T-helper 2 cell treated with Interferon-gamma antibody and Interleukin-4, amounts not matched to agents 5 μg/mL and 100 μg/mL, for 36 hours (primary cell): ENCODE results near the gene FGGY.

Source experiments
- DNase-seq: peaks from one replicate; pipeline ENCODE4 v3.0.0; 2021; ENCODE audit warnings: low spot score
- H3K27ac Mint-ChIP-seq: one replicate; pipeline ENCODE4 v1.8.0; 2021; ENCODE audit warnings: mild to moderate bottlenecking, mixed read lengths
- H3K27me3 Mint-ChIP-seq: one replicate; pipeline ENCODE4 v1.8.0; 2021; ENCODE audit warnings: low read depth, mixed read lengths
- H3K36me3 Mint-ChIP-seq: one replicate; pipeline ENCODE4 v1.8.0; 2021; ENCODE audit warnings: low read depth, mixed read lengths
- H3K4me1 Mint-ChIP-seq: one replicate; pipeline ENCODE4 v1.8.0; 2021; ENCODE audit warnings: low read depth, mixed read lengths
- H3K4me3 Mint-ChIP-seq: one replicate; pipeline ENCODE4 v1.8.0; 2022; ENCODE audit warnings: mild to moderate bottlenecking, moderate library complexity, mixed read lengths
- H3K9me3 Mint-ChIP-seq: one replicate; pipeline ENCODE4 v1.8.0; 2021; ENCODE audit warnings: mixed read lengths

Gene FGGY

DNA sequence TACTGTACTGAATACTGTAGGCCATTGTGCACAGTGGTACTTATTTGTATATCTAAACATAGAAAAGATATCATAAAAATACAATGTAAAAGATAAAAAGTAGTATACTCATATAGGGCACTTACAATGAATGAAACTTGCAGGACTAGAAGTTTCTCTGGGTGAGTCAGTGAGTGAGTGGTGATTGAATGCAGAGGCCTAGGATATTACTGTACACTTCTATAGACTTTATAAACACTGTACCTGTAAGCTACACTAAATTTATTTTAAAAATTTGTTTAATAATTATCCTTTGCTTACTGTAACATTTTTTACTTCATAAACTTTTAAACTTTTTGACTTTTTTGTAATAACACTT is 82.5 kb downstream of the FGGY start:
- no peak for DNase-seq
- Mint-ChIP-seq H3K4me1 (peaks cover 4% of the 10 kb centered on the region), H3K27me3 (no peaks in the 10 kb centered on the region), H3K36me3 (peaks cover 19% of the 10 kb centered on the region), H3K27ac (no peak overlapping the region), H3K4me3 (no peak overlapping the region), H3K9me3 (peaks cover 10% of the 10 kb centered on the region)

DNA sequence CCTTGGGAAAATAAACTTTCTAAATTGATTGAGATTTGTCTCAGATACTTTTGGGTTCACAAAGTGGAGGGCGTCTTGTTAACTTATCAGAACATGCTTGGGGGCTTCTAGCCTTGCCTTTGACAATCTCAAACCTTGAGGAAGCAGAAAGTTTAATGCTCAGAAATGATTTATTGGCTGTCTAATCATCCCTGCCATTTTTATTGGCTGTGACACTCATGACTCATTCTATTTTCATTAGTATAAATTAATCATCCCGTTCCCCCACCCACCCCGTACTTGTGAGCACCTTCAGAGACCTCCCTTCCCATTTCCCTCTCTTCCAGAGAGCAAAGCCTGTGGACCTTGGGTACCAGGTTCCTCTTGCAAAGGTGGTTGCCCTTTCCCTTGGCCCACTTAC is 87.1 kb downstream of the FGGY start:
- no peak for DNase-seq
- Mint-ChIP-seq H3K4me1 (peaks cover 5% of the 10 kb centered on the region), H3K27ac (no peak overlapping the region), H3K36me3 (peaks cover 8% of the 10 kb centered on the region), H3K9me3 (no peaks in the 10 kb centered on the region), H3K27me3 (no peaks in the 10 kb centered on the region), H3K4me3 (no peak overlapping the region)

GRCh38 chr1:59384443-59384842 is 87.5 kb downstream of the FGGY start:
- Mint-ChIP-seq H3K27ac (no peak overlapping the region), H3K4me3 (no peak overlapping the region), H3K36me3 (peaks cover 8% of the 10 kb centered on the region), H3K9me3 (no peaks in the 10 kb centered on the region), H3K4me1 (peaks cover 5% of the 10 kb centered on the region), H3K27me3 (no peaks in the 10 kb centered on the region)
- DNase-seq = no peak

- Mint-ChIP-seq H3K9me3 (peaks cover 6% of the 10 kb centered on the region), H3K27ac (no peak overlapping the region), H3K27me3 (no peaks in the 10 kb centered on the region), H3K4me3 (no peak overlapping the region), H3K36me3 (peaks cover 5% of the 10 kb centered on the region), H3K4me1 (peaks cover 17% of the 10 kb centered on the region)
- DNase-seq = no peak
These were observed 91.3 kb downstream of the FGGY start for GRCh38 chr1:59388191-59388590.

- no peak overlapping the region for H3K4me3 Mint-ChIP-seq
- no peaks in the 10 kb centered on the region for H3K27me3 Mint-ChIP-seq
- no peak overlapping the region for H3K27ac Mint-ChIP-seq
- DNase-seq = no peak
- peaks cover 17% of the 10 kb centered on the region for H3K4me1 Mint-ChIP-seq
- H3K36me3 Mint-ChIP-seq = peaks cover 5% of the 10 kb centered on the region
- H3K9me3 Mint-ChIP-seq = peaks cover 6% of the 10 kb centered on the region
These were observed 93.0 kb downstream of the FGGY start for GRCh38 chr1:59389847-59390246.

DNA sequence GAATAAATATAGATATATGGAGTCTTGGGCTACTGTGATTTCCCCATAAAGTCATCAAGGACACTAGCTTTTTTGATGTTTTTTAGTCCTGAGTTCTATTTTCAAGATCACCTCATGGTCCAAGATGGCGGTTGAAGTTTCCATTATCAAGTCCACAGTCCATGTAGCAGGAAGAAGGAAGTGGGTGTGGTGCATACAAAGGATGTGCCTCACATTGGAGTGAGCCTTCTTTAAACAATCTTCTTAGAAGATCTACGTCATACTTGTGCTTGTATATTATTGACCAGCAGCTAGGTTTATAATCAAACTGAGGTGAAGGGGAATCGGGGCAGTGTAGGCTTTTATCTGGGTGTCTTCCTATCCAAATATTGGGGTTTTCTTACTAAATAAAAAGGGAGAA is 93.4 kb downstream of the FGGY start:
- Mint-ChIP-seq H3K36me3 (peaks cover 5% of the 10 kb centered on the region), H3K4me1 (peaks cover 20% of the 10 kb centered on the region), H3K9me3 (peaks cover 6% of the 10 kb centered on the region), H3K27me3 (no peaks in the 10 kb centered on the region), H3K4me3 (no peak overlapping the region), H3K27ac (no peak overlapping the region)
- DNase-seq = no peak

- peaks cover 23% of the 10 kb centered on the region for H3K4me1 Mint-ChIP-seq
- no peak for DNase-seq
- H3K27ac Mint-ChIP-seq = no peak overlapping the region
- H3K9me3 Mint-ChIP-seq = peaks cover 6% of the 10 kb centered on the region
- H3K27me3 Mint-ChIP-seq = no peaks in the 10 kb centered on the region
- peaks cover 5% of the 10 kb centered on the region for H3K36me3 Mint-ChIP-seq
- H3K4me3 Mint-ChIP-seq = no peak overlapping the region
These were observed 94.6 kb downstream of the FGGY start for GRCh38 chr1:59391212-59392179.

DNA sequence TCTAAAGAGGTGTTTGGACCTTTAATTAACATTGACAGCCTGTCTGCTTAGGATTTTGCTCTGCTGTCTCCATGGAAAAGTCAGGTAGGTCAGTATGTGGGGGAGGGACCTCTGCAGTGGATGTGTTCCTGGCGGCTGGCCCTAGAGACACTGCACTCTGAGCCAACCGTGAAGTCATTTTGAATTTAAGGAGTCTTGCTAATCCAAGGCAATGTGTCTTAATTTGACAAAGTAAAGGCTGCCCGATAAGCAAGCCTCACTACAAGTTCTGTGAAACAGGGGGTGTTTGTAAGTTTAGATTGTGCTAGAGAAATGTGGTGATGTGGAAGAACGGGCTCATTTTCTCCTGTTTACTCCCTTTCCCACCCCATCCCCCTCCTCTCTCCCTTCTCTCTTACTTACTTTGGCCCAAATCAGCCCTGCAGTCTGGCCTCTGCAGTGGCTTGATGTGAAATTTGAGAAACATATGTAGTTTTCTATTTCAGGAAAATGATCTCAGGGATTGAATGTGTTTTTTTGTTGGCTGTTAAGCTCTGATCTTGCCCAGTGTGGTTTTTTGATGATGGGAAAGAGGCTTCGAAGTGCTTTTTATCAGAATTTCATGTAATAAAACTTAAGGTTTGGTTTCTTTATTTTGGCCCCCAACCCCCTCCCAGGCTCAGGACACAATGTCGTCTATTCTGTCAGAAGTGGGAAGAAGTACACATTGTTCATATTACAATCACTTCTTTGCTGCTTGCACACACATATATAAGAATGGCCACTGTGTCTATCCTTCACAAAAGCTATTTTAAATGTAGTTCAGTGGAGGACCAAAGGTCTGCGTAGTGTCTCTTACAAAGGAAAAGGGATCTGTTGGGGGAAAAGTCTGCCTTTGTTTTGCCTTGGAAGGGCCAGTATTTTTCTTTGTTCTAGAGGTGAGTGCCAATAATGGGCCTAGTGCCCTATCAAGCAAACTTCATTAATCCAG is 96.6 kb downstream of the FGGY start:
- peaks cover 5% of the 10 kb centered on the region for H3K36me3 Mint-ChIP-seq
- H3K4me1 Mint-ChIP-seq = peaks cover 29% of the 10 kb centered on the region
- H3K9me3 Mint-ChIP-seq = peaks cover 6% of the 10 kb centered on the region
- H3K4me3 Mint-ChIP-seq = no peak overlapping the region
- H3K27ac Mint-ChIP-seq = no peak overlapping the region
- no peak for DNase-seq
- no peaks in the 10 kb centered on the region for H3K27me3 Mint-ChIP-seq

GRCh38 chr1:59394706-59395425 is 98.0 kb downstream of the FGGY start:
- peaks cover 5% of the 10 kb centered on the region for H3K36me3 Mint-ChIP-seq
- H3K4me3 Mint-ChIP-seq = no peak overlapping the region
- H3K27ac Mint-ChIP-seq = no peak overlapping the region
- no peaks in the 10 kb centered on the region for H3K27me3 Mint-ChIP-seq
- peaks cover 6% of the 10 kb centered on the region for H3K9me3 Mint-ChIP-seq
- DNase-seq = no peak
- peaks cover 30% of the 10 kb centered on the region for H3K4me1 Mint-ChIP-seq

DNA sequence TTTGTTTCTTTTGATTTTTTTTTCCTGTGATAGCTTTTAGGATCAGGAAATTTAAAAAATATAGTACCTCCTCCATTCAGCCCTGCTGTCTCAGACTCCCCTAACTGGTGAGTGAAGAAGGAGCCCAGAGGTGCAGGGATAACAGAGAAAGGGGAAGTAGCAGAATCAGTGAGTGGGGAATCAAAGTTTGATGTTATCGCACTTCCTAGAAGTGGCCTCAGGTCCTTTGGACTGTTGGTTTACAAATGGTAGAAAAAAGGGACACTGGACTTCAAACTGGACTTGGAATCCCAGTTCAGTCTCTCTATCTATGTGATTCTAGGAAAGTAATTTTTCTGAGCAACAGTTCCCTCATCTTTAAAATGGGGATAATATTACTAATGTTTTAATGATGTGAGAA is 99.5 kb downstream of the FGGY start:
- Mint-ChIP-seq H3K4me1 (peaks cover 25% of the 10 kb centered on the region), H3K4me3 (no peak overlapping the region), H3K9me3 (no peaks in the 10 kb centered on the region), H3K27ac (no peak overlapping the region), H3K27me3 (no peaks in the 10 kb centered on the region), H3K36me3 (no peaks in the 10 kb centered on the region)
- DNase-seq = no peak

DNA sequence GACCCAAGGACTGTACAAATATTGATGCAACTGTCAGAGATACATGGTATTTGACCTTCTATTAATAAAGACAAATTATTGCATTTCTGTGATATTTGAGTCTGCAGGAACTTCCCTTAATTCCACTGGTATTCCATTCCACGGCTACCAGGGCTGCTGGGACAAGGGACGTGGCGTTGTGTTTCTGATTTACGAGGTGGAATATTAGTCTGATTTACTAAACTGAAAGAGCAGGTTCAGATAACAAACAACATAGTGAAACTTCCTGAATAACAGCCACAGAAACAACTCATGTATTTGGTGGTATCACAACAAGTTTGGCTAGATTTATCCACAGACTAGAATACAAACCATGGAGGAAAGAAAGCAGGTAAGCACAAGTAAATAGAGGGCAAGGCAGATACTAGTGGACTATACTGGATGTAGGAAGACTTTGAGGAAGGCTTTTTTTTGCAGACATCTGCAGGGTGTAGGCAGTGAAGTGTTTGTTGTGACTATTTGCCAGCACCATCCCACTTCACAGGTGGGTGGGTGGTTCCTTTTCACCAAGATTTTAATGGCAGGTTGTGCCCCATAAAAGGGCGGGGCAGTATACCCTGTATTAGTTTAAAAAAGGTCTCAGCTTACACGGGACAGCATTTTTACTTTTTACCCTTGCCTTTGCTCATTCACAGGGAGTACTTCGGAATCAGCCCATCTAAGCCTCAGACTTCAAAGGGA is 100.4 kb downstream of the FGGY start:
- no peak for DNase-seq
- Mint-ChIP-seq H3K4me3 (no peak overlapping the region), H3K27ac (no peak overlapping the region), H3K9me3 (no peaks in the 10 kb centered on the region), H3K36me3 (no peaks in the 10 kb centered on the region), H3K4me1 (peaks cover 20% of the 10 kb centered on the region), H3K27me3 (no peaks in the 10 kb centered on the region)

DNA sequence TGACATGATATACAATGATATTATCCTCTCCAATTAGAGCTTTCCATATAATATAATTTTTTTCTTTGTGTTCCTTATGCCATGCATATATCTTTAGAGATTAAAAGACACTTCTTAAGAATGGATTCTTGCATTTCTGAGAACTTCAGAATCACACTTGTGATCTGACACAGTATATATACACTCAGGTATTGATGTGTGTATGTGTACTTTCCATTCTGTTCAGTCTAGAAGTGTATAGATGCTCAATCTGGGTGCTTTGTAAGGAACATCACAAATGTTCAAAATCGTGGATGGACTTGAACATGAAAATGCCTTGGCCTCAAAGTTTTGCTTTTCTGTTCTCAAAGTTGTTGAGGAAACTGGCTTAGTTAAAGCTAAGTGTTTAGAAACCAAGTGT is 102.7 kb downstream of the FGGY start:
- Mint-ChIP-seq H3K4me3 (no peak overlapping the region), H3K9me3 (no peaks in the 10 kb centered on the region), H3K4me1 (peaks cover 17% of the 10 kb centered on the region), H3K27me3 (no peaks in the 10 kb centered on the region), H3K27ac (no peak overlapping the region), H3K36me3 (no peaks in the 10 kb centered on the region)
- no peak for DNase-seq

DNA sequence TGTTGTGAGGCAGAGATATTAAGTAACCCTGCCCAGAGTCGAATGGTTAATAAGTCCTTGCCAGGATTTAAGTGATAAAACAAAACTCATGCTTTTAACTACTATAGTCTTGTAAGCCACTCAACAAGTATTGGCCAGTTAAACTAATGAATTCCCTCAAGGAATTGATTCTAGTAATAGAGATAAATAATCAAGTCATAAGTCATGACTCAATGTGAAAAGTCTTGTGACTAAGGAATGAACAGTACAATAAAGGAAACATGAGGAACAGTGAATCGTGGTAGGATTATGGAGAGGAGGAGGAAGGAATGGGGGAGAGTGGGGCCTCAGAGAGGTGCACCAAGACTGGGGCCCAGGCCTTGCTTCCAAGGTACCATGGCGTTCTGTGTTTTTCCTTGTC is 104.7 kb downstream of the FGGY start:
- peaks cover 9% of the 10 kb centered on the region for H3K4me1 Mint-ChIP-seq
- DNase-seq = no peak
- H3K9me3 Mint-ChIP-seq = no peaks in the 10 kb centered on the region
- no peaks in the 10 kb centered on the region for H3K36me3 Mint-ChIP-seq
- H3K4me3 Mint-ChIP-seq = no peak overlapping the region
- no peaks in the 10 kb centered on the region for H3K27me3 Mint-ChIP-seq
- no peak overlapping the region for H3K27ac Mint-ChIP-seq
